SK-N-SH (cell line): ENCODE data around the gene RBMS3.

Source experiments
- CHD2 ChIP-seq: fragments of 150-350 bp; IDR thresholded peaks from 2 replicates; pipeline ENCODE4 v1.6.1; 2018; ENCODE audit warnings: low read length; ENCODE audit not compliant: partially characterized antibody
- CTCF ChIP-seq: fragments of 200-600 bp; sonication (generic); IDR thresholded peaks from 2 replicates; pipeline ENCODE4 v1.6.1; 2017; ENCODE audit warnings: antibody characterized with exemption, mild to moderate bottlenecking, moderate library complexity
- EP300 ChIP-seq, 2 experiments: IDR thresholded peaks; 2 replicates each; pipeline versions ENCODE4 v1.4.0 to v1.6.1; 2012; ENCODE audit warnings: borderline replicate concordance in 1 of 2, low read depth in 1 of 2, low read length in 1 of 2
- EZH2phosphoT487 ChIP-seq: fragments of 200-600 bp; sonication (generic); IDR thresholded peaks from 2 replicates; pipeline ENCODE4 v1.6.1; 2017; ENCODE audit warnings: low read depth, mixed run types, mild to moderate bottlenecking, antibody characterized with exemption, moderate library complexity, borderline replicate concordance
- MEF2A ChIP-seq: IDR thresholded peaks from 2 replicates; pipeline ENCODE4 v1.4.0; 2012; ENCODE audit warnings: low read depth, borderline replicate concordance
- POLR2AphosphoS5 ChIP-seq: IDR thresholded peaks from 2 replicates; pipeline ENCODE4 v1.6.1; 2012; ENCODE audit warnings: low read depth, low read length
- RAD21 ChIP-seq: IDR thresholded peaks from 2 replicates; pipeline ENCODE4 v1.6.1; 2012; ENCODE audit warnings: mild to moderate bottlenecking, low read length
- RCOR1 ChIP-seq: fragments of 150-350 bp; IDR thresholded peaks from 2 replicates; pipeline ENCODE4 v1.6.1; 2017; ENCODE audit warnings: antibody characterized with exemption, low read length
- REST ChIP-seq: IDR thresholded peaks from 2 replicates; pipeline ENCODE4 v1.6.1; 2012; ENCODE audit warnings: mild to moderate bottlenecking, low read depth, low read length, moderate library complexity
- TCF12 ChIP-seq: IDR thresholded peaks from 2 replicates; pipeline ENCODE4 v1.4.0; 2012
- TF ChIP-seq, protein P1 (sequence below): IDR thresholded peaks from 2 replicates; pipeline ENCODE4 v1.4.0; 2012; ENCODE audit warnings: low read depth

DNA sequence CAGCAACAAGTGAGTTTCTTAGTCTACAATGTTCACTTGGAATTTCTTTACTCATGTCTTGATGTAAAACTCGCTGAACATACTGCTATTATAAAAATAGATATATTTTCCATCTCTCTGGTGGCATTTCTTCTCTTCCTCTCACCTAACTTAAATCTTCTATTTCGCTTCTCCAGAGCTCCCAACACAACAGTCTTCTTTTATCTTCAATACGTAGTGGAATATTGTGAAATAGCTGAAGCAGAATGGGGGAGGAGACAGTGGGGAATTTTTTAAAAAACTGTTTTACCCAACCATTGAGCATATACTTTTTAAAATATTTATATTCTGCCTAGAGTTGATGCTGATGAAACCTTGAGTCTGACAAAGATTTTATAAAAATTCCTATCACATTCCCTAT, 548.5 kb downstream of the RBMS3 start:
- TF ChIP-seq MEF2A (no peak), CTCF (no peak), REST (no peak), POLR2AphosphoS5 (no peak), CHD2 (no peak), TCF12 (no peak), RCOR1 (no peak), EZH2phosphoT487 (no peak), RAD21 (no peak), EP300 (IDR thresholded peaks at IDR 0.05; ENCODE audit: borderline replicate concordance in 1 of 2, low read depth in 1 of 2, low read length in 1 of 2) (no peak)
- TF ChIP-seq, protein P1, sequence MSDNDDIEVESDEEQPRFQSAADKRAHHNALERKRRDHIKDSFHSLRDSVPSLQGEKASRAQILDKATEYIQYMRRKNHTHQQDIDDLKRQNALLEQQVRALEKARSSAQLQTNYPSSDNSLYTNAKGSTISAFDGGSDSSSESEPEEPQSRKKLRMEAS, result no peak
